IPS DF 4.7 (cell line): ENCODE results near the gene VGLL4.
"Not testable (repeated sequence)": the region's sequence is repeated elsewhere in the genome, so short reads cannot be mapped to it uniquely, and the experiment has no call there.

Source experiments
- DNase-seq: peaks from one replicate; pipeline ENCODE4 v3.0.0-alpha.2; 2013; ENCODE audit warnings: low spot score; ENCODE audit errors: extremely low read depth

VGLL4 gene, protein sequence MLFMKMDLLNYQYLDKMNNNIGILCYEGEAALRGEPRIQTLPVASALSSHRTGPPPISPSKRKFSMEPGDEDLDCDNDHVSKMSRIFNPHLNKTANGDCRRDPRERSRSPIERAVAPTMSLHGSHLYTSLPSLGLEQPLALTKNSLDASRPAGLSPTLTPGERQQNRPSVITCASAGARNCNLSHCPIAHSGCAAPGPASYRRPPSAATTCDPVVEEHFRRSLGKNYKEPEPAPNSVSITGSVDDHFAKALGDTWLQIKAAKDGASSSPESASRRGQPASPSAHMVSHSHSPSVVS

DNA sequence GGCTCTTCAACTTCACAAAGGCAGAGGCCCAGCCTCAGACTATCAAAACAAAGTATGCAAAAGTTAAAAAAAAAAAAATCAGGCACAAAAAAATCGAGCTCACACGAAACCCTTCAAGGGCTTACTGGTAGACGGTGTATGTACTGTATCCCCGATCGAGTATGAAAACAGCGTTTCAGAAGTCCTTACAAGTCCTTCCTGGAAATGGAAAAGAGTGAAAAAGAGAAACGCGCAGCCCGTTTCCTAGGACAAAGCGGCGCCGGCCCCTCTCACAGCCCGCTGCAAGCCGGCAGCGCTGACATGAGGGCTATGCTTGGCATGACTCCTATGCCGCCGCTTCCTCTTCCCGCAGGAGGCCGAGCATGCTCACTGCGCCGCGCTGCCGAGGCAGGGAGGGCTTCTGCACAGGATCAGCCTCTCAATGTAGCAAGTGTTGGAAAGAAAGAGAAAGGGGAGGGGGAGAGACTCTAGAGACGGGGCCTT is at the start of gene VGLL4:
Gene VGLL4 (minus strand): TSS at position 311 of the 483 bp plus-strand sequence. CDS start 397 bp downstream, outside the sequence.
- no peak for DNase-seq

GRCh38 chr3:11692532-11692813 is 48.8 kb upstream of the VGLL4 start:
- DNase-seq, result no peak

- no peak for DNase-seq
Measured at GRCh38 chr3:11691767-11692531, 48.2 kb upstream of the VGLL4 start.

GRCh38 chr3:11690863-11691766 is 47.4 kb upstream of the VGLL4 start:
- DNase-seq, result no peak

DNA sequence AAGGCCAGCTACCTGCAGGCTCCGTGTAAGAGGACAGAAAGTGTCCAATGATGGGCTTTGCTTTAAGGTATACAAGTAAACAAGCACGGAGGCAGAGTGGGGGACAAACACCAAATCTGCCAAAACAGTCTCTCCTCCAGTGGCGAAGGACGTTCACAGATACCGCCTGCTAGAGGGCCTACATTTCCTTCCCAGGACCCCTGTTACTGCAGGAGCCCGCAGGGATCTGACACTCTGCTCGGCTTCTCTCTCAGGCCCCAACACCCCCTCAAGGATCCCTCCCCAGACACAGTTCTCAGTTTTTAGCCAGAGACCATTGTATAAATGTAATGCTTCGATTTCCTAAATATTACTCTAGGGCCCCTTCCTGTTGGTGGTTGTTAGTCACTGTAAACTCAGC is 46.0 kb upstream of the VGLL4 start:
- DNase-seq, result no peak

- DNase-seq, result not testable (repeated sequence)
Measured at GRCh38 chr3:11684980-11685379, 41.3 kb upstream of the VGLL4 start.

DNA sequence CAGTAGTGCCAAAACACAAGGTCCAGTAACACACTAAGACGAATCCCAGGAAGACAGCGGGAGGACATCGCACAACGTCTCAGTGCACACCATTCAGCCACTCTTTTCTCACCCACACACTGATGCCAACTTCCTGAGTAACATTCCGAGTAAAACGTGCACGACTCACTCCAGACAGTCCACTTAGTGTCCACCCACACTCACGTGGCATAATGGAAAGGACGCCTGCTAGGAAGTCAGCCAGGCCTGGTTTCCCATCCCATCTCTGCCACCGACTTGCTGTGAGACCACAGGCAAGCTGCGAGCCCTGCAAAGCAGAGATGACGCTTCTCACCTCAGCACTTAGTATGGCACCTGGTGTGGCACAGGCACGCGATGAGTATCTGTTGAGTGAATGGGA is 36.8 kb upstream of the VGLL4 start:
- DNase-seq, result no peak

DNA sequence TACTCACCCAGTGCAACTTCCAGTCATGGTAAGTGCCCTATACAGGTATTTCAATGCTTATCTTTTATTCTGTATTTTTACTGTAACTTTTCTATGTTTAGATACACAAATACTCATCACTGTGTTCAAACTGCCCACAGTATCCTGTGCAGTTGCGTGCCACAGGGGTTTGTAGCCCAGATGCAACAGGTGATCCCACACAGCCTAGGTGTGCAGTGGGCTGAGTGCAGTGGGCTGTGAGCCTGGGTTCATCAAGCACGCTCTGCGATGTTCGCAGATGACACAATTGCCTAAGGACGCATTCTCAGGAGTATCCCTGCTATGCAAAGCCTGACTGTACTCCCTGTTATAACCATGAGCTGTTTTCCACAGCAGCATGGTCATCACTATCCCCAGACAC is 36.2 kb upstream of the VGLL4 start:
- DNase-seq, result no peak

DNA sequence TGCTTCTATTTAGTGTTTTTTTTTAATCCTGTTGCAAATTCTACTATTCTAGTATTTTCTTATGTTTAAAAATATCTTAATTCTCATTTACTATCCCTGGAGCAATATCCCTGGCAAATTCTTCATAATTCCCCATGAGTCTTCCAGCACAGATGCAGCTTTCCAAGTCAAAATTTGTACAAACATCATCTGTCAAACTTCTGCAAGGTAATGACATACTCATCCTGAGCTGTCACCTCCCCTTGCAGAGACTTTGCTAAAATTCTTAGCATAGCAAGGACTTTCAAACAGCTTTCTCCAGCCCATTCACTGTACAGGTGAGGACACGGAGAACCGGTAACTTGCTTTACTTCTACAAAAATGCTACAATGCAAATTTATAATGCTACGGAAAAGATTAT is 28.6 kb upstream of the VGLL4 start:
- DNase-seq, result no peak

GRCh38 chr3:11671648-11672100 is 28.0 kb upstream of the VGLL4 start:
- no peak for DNase-seq

DNA sequence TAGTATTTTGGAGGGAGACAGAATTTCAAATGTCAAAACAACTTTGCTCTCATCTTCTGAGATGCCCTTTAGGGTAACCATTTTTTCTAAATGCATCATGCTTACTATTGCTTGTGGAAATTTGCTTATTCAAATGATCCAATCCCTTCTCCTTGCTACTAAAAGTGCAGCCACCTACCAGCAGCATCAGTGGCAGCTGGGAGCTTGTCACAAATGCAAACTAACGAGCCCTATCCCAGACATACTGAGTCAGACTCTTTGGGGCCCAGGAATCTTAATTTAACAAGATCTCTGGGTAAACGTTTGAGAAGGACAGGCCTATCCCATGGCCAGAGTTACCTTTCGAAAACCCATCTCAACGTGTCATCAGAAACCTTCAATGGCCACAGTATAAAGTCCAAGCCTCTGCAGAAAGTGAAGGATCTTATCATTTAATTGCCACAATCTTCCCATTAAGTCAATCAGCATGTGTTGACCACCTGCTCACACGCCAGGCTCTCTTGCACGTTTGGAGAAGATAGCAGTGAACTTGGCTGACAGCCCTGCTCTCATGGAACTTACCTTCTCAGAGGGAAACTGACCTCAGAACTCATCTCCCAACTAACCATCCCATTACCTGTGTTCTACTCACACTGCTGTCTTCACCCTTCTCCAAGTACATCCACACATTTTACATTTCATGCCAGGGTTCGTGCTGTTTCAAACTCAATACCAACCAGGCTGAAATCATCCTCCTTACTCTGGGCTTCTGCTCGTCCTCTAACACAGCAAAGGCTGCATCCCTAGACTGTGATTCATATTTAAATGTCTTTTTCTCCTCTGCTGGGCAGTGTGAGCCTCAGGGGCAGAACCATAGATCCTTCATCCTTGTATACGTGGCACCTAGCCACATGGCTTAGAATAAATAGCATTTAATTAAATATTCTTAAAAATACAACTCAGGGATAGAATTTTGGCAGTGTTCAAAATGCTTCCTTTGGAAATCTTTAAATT is 24.8 kb upstream of the VGLL4 start:
- no peak for DNase-seq

DNA sequence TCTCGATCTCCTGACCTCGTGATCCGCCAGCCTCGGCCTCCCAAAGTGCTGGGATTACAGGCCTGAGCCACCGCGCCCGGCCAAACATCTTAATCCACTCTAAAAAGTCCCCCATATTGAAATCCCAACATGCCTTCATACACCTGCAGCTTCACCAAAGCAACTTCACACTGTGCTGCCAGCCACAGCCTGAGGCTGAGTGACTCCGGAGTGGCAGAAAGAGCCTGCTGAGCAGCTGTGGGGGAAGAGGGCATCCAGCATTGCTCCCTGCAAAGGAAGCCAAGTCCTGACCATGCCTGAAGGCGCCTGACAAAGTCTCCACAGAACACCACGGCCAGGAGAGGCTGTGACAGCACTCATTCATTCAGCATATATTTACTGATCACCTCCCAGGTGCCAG is 21.6 kb upstream of the VGLL4 start:
- no peak for DNase-seq

GRCh38 chr3:11662392-11662990 is 18.8 kb upstream of the VGLL4 start:
- no peak for DNase-seq

DNA sequence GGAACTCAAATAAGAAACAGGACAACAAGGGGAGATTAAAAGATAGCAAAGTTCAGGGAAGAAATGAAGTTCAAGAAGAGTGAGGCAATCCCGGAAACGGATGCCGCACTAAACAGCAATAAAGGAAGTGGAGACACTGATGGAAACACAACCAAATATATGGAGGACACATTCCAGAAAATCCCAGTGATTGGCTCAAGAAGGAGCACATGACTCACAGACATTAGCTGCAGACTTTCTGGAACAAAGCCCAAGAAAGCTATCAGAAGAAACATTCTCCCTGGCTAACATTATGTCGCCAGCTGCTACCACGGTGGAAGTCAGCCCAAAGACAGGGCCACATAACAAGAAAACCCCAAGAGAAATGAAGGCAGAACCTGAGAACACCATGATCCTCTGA is 18.1 kb upstream of the VGLL4 start:
- DNase-seq, result no peak

- no peak for DNase-seq
Measured at GRCh38 chr3:11661052-11661656, 17.4 kb upstream of the VGLL4 start.

DNA sequence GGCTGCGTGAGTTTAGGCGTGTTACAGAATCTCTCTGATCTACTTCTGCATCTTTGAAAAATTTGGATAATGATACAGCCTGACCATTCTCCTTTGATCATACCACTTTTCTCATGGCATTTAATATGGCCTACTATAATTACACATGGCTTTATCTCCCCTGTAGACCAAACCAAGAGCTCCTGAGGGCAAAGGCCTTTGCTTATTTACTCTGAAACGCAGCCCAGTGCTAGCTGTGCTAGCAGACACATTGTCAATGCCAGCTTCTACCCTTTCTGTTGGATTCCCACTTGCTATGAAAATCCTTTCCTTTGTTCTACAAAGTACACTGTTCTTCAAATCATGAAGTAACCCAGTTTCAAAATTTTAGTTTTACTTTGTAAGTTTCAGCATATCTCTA is 16.5 kb upstream of the VGLL4 start:
- no peak for DNase-seq

GRCh38 chr3:11658180-11658579 is 14.5 kb upstream of the VGLL4 start:
- DNase-seq, result no peak

DNA sequence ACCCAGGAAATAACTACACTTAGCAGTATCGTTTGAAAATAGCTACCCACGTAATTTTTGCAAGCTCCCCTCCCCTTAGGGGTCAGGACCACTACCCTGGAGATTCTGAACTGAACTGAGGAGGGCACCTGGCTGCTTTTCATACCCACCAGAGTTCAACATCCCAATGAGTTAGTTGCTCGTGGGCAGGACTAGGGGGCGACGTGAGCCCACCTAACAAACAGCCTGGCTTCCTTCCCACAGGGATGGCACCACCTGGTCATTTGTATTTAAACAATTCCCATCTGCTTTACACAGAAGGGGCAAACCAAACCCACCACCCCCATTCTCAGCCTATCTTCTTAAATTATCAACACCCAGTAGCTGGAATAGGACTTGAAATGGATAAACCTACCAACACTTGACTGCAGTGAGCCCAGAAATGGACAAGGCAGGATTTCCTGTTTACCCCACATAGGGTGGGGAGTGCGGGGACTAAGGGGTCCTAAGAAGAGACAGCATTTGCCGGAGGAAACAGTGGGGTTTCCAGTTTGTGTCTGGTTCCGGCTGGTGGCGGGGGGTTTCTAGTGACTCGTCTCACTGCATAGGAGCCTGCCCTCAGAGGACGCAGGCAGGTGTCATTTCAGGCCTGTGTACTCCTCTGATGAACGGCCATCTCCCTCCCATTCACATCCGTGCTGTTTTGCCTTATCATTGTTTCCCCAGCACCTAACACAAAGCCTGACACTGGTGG is 11.6 kb upstream of the VGLL4 start:
- no peak for DNase-seq

DNA sequence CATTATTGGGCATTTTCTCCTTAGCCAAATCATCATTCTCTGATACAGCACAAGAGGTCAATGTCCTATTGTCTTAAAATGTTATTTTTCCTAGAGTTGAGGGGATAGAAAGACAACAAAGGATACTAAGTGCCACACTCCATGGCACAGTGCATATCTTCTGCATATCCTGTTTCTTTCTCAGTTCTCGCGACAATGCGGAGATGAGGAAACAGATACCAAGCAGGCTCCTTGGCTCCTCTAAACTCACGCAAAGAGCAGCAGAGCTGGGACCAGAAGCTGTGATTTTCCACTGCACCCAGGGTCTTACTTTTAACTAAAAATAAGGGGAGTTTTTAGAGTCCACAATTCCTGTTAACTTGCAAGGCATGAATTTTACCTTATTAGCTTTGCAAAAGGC is 10.5 kb upstream of the VGLL4 start:
- no peak for DNase-seq
